ENCODE results near the gene ABCA12. TPM values are rescaled to one million over a fixed set of nuclear protein-coding genes. Genes with fewer than 3 reads are reported as not detected.

ABCA12 gene
- total and polyA plus RNA-seq, 2 of the 8 experiments (the other 6 are each of a cell fraction or from before 2014, with no cell fraction given): not detected

GRCh38 chr2:215137329-215137686, 1.1 kb downstream of the ABCA12 start (continued):
- TF ChIP-seq CHD7 (IDR thresholded peaks at IDR 0.05; ENCODE audit: insufficient replicate concordance, low read length): no peak
- no peak for TF ChIP-seq SRF (IDR thresholded peaks at IDR 0.05; ENCODE audit: low read depth, low read length)
- no peak for TF ChIP-seq GTF2F1 (IDR thresholded peaks at IDR 0.05; ENCODE audit: borderline replicate concordance, low read depth, low read length)
